GM21786 (cell line): ENCODE measurements around the gene KLF5.
"Not testable (repeated sequence)": the region's sequence is repeated elsewhere in the genome, so short reads cannot be mapped to it uniquely, and the experiment has no call there.

Experiments
- ATAC-seq: cut with Tn5 transposase; IDR thresholded peaks from one replicate; pipeline ENCODE4 v1.9.1; 2021; ENCODE audit not compliant: unreplicated experiment

KLF5 gene

GRCh38 chr13:73058736-73059459 lies at the start of gene KLF5:
TSS of gene KLF5 (plus strand) at chr13:73059005. CDS start at chr13:73059328, 323 bp downstream.
- ATAC-seq = peak; percentile 97

- no peak for ATAC-seq
Observed at GRCh38 chr13:73011751-73012150, 47.1 kb upstream of the KLF5 start.

- ATAC-seq = no peak
Observed at GRCh38 chr13:73015805-73016204, 43.0 kb upstream of the KLF5 start.

- no peak for ATAC-seq
Observed at GRCh38 chr13:73018336-73018735, 40.5 kb upstream of the KLF5 start.

- no peak for ATAC-seq
Observed at GRCh38 chr13:73025217-73026012, 33.4 kb upstream of the KLF5 start.

GRCh38 chr13:73034901-73035300 lies 23.9 kb upstream of the KLF5 start:
- no peak for ATAC-seq

- ATAC-seq = no peak
Observed at GRCh38 chr13:73035660-73036059, 23.1 kb upstream of the KLF5 start.

- no peak for ATAC-seq
Observed at GRCh38 chr13:73036566-73036965, 22.2 kb upstream of the KLF5 start.

- ATAC-seq = no peak
Observed at GRCh38 chr13:73038064-73038463, 20.7 kb upstream of the KLF5 start.

GRCh38 chr13:73039201-73040108 lies 19.4 kb upstream of the KLF5 start:
- no peak for ATAC-seq

GRCh38 chr13:73040484-73040883 lies 18.3 kb upstream of the KLF5 start:
- no peak for ATAC-seq

- ATAC-seq = no peak
Observed at GRCh38 chr13:73040968-73041596, 17.7 kb upstream of the KLF5 start.

GRCh38 chr13:73045031-73045430 lies 13.8 kb upstream of the KLF5 start:
- ATAC-seq = no peak

GRCh38 chr13:73048615-73049014 lies 10.2 kb upstream of the KLF5 start:
- not testable (repeated sequence) for ATAC-seq

GRCh38 chr13:73054712-73055111 lies 4.1 kb upstream of the KLF5 start:
- no peak for ATAC-seq

- no peak for ATAC-seq
Observed at GRCh38 chr13:73055813-73056564, 2.8 kb upstream of the KLF5 start.

- ATAC-seq = no peak
Observed at GRCh38 chr13:73056565-73056962, 2.2 kb upstream of the KLF5 start.

GRCh38 chr13:73057284-73058063 lies 1.3 kb upstream of the KLF5 start:
- ATAC-seq = no peak

GRCh38 chr13:73058064-73058313 lies 816 bp upstream of the KLF5 start:
- ATAC-seq = no peak

GRCh38 chr13:73058432-73058735 lies 421 bp upstream of the KLF5 start:
- ATAC-seq = peak; percentile 12
